Esophagus muscularis mucosa (tissue), 4 donors: ENCODE results near the gene CLIC1. TPM values are rescaled to one million over a fixed set of nuclear protein-coding genes. Genes with fewer than 3 reads are reported as not detected.

ENCODE experiments used
- DNase-seq: peaks from one replicate; pipeline ENCODE4 v3.0.0-alpha.2; 2017; ENCODE audit errors: extremely low spot score
- H3K27ac ChIP-seq, 4 donors: fragments of 200-600 bp; sonication (generic); replicated peaks in 1 of 4; 1 replicate in 3 of 4; 2 replicates in 1 of 4; pipeline ENCODE4 v1.5.1; 2016 to 2019; ENCODE audit warnings: mild to moderate bottlenecking in 1 of 4
- H3K27me3 ChIP-seq, 4 donors: fragments of 200-600 bp; sonication (generic); one replicate each; pipeline versions ENCODE4 v1.5.1 to v1.6.0; 2016 to 2019
- H3K36me3 ChIP-seq, 4 donors: fragments of 200-600 bp; sonication (generic); one replicate each; pipeline ENCODE4 v1.5.1; 2016 to 2019
- H3K4me1 ChIP-seq, 4 donors: fragments of 200-600 bp; sonication (generic); one replicate each; pipeline ENCODE4 v1.5.1; 2016 to 2019
- H3K4me3 ChIP-seq, 4 donors: fragments of 200-600 bp; sonication (generic); 1 replicate in 2 of 4; 2 replicates in 2 of 4; pipeline ENCODE4 v1.5.1; 2016 to 2019; ENCODE audit warnings: mild to moderate bottlenecking in 4 of 4, moderate library complexity in 1 of 4
- H3K9me3 ChIP-seq, 4 donors: fragments of 200-600 bp; sonication (generic); 1 replicate in 3 of 4; 2 replicates in 1 of 4; pipeline ENCODE4 v1.5.1; 2016 to 2019
- EP300 ChIP-seq: sonication (generic); formaldehyde crosslinking; IDR thresholded peaks from one replicate; pipeline ENCODE4 v1.6.1; 2017; ENCODE audit warnings: antibody characterized with exemption
- POLR2A ChIP-seq: fragments of 450-650 bp; IDR thresholded peaks from one replicate; pipeline ENCODE4 v1.6.1; 2017; ENCODE audit warnings: antibody characterized with exemption, moderate library complexity, mild to moderate bottlenecking, low read depth
- POLR2AphosphoS5 ChIP-seq, 2 donors: sonication (generic); formaldehyde crosslinking; IDR thresholded peaks; one replicate each; pipeline ENCODE4 v1.6.1; 2017; ENCODE audit warnings: antibody characterized with exemption in 2 of 2
- WGBS: methylation state at CpG from one replicate; pipeline ENCODE4 v1.1.5; 2018; 5-methylcytosine and 5-hydroxymethylcytosine counted together
- intact Hi-C: fragments of 100-400 bp; cut with DNase I; formaldehyde crosslinking; loops from one replicate; pipeline ENCODE4 v1.15.1; 2023
- total RNA-seq, 4 donors: library from RNA; depleted of rRNA; stranded (reverse); fragments of >200 nt; gene quantifications; one replicate each; pipeline versions ENCODE4 v1.1.0 to v1.2.1, GENCODE V29; 2016
- TF ChIP-seq, protein P1 (sequence below), 3 experiments: fragments of 200-600 bp in 2 of 3; fragments of 450-650 bp in 1 of 3; sonication (generic) in 2 of 3; IDR thresholded peaks; one replicate each; pipeline ENCODE4 v1.5.1; 2017 to 2019; ENCODE audit warnings: antibody characterized with exemption in 3 of 3, mild to moderate bottlenecking in 2 of 3, moderate library complexity in 1 of 3

The CLIC1 gene
- total RNA-seq, 4 donors from 2014 or later, result 208 to 379 (median 290) TPM

DNA sequence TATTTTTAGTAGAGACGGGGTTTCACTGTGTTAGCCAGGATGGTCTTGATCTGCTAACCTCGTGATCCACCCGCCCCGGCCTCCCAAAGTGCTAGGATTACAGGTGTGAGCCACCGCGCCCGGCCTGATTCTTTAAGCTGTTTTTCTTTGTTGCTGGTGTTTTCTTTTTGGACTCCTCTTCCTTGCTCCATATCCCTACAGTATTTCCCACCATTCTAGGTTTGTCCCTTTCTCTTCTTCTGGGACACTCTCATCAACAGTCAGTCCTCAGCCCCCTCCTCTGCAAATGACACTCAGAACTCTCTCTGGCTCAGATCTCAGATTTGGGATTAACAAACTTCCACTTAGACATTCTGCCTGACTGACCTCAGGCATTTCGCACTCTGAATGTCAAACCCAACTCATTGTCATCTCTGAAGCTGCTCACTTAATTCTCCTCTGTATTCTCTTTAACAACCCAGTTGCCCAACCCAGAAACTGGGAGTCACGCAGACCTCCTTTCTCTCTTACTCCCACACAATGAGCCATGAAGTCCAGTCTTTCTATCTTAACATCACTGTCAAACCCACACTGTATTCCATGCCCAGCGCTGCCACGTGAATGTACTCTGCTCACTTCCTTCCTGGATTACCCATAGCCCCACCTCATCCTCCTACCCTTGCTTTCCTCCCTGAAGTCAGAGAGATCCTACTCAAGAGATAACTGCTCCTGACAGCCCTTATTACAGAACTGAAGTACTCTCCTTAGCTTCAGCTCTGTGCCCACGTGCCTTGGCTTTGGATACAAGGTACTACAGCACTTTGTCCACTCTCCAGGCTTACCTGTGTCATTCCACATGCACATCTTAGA, 10.6 kb downstream of the CLIC1 start:
- Histone ChIP-seq H3K9me3 (no peaks in the 10 kb centered on the region), H3K4me3 (no peak overlapping the region), H3K27ac (peak overlapping the region in 1 of 4 donors; percentile 22), H3K36me3 (peaks cover 17 to 41% (median 30%) of the 10 kb centered on the region in 4 donors), H3K4me1 (peaks cover 12 to 33% (median 31%) of the 10 kb centered on the region in 4 donors), H3K27me3 (no peaks in the 10 kb centered on the region)
- intact Hi-C loops, result loop anchor here (5.0 kb wide), 1 partner anchor 42 kb away; no protein-coding TSS in a partner anchor
- no peak for DNase-seq
- TF ChIP-seq EP300, result no peak
- TF ChIP-seq, protein P1, sequence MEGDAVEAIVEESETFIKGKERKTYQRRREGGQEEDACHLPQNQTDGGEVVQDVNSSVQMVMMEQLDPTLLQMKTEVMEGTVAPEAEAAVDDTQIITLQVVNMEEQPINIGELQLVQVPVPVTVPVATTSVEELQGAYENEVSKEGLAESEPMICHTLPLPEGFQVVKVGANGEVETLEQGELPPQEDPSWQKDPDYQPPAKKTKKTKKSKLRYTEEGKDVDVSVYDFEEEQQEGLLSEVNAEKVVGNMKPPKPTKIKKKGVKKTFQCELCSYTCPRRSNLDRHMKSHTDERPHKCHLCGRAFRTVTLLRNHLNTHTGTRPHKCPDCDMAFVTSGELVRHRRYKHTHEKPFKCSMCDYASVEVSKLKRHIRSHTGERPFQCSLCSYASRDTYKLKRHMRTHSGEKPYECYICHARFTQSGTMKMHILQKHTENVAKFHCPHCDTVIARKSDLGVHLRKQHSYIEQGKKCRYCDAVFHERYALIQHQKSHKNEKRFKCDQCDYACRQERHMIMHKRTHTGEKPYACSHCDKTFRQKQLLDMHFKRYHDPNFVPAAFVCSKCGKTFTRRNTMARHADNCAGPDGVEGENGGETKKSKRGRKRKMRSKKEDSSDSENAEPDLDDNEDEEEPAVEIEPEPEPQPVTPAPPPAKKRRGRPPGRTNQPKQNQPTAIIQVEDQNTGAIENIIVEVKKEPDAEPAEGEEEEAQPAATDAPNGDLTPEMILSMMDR (IDR thresholded peaks at IDR 0.05), result no peak
- peak in 1 of 2 donors; percentile 4 for TF ChIP-seq POLR2AphosphoS5 (IDR thresholded peaks at IDR 0.05)
- WGBS, result 88% methylated on average over 12 of the region's 12 CpGs

DNA sequence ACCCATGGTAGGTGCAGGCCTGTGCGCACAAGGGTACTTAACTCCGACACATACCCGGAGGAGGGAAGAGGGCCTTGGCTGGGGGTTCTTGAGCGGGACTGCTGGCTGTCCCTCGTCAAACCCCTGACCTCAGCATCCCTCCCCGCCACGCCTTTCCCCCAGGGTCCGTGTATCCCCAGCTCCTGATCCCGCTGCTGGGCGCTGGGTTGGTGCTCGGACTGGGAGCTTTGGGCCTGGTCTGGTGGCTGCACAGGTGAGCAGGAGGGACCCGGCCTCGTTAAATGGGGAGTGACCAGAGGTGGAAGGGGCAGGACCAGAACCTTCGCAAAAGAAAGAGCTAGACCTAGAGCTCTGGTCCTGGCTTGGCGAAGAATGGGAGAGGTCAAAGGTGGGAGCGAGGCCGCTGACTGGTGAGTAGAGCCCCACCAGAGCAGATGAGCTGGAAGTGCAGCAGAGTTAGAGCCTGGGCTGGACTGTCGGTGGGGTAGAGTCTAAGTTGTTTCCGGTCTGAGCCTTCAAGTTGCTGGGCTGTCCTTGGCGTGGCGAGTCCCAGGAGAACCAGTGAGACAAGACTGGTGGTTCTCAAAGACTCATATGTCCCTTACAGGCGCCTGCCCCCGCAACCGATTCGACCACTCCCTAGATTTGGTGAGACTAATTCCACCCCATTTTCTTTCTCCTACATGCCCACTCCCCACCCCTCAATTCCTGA, 12.2 kb downstream of the CLIC1 start:
- Histone ChIP-seq H3K36me3 (peaks cover 17 to 39% (median 27%) of the 10 kb centered on the region in 4 donors), H3K4me3 (no peak overlapping the region), H3K9me3 (no peaks in the 10 kb centered on the region), H3K27ac (no peak overlapping the region), H3K27me3 (no peaks in the 10 kb centered on the region), H3K4me1 (peaks cover 12 to 26% (median 24%) of the 10 kb centered on the region in 4 donors)
- 89% methylated on average over 25 of the region's 25 CpGs for WGBS
- DNase-seq, result no peak
- intact Hi-C loops, result no loop called here
- TF ChIP-seq EP300 (no peak), POLR2AphosphoS5 (IDR thresholded peaks at IDR 0.05) (no peak), POLR2A (no peak)
- TF ChIP-seq, protein P1 (IDR thresholded peaks at IDR 0.05), result no peak

DNA sequence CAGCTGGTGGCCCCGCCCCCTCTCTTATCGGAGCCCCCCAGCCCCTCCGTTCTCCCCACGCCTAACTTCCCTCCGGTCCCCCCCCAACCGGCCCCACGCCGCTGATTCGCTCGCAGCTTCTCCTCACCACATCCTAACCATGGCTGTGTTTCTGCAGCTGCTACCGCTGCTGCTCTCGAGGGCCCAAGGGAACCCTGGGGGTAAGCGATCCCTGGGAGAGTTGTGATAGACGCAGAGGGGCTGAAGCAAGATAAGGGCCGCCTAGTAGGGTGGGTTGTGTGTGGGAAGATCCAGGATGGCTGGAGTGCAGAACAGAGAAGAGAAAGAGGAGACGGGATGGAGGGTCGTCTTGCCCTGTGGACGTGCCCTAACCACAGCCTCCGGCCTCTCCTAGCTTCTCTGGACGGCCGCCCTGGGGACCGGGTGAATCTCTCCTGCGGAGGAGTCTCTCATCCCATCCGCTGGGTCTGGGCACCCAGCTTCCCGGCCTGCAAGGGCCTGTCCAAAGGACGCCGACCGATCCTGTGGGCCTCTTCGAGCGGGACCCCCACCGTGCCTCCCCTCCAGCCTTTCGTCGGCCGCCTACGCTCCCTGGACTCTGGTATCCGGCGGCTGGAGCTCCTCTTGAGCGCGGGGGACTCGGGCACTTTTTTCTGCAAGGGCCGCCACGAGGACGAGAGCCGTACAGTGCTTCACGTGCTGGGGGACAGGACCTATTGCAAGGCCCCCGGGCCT, 12.9 kb downstream of the CLIC1 start, which contains the start of gene MPIG6B:
Gene MPIG6B, plus strand, starts transcription at position 129 of the 735 bp plus-strand sequence. Its CDS starts 11 bp downstream, at position 140.
- H3K4me1 ChIP-seq, result peaks cover 6 to 19% (median 17%) of the 10 kb centered on the region in 4 donors
- no peak within 1 kb of the TSS for H3K27ac ChIP-seq
- 78% methylated on average over 46 of the region's 46 CpGs for WGBS
- no peaks in the 10 kb centered on the region for H3K27me3 ChIP-seq
- peaks cover 17 to 39% (median 26%) of the 10 kb centered on the region in 4 donors for H3K36me3 ChIP-seq
- H3K9me3 ChIP-seq, result no peaks in the 10 kb centered on the region
- TF ChIP-seq POLR2AphosphoS5 (IDR thresholded peaks at IDR 0.05) (no peak), POLR2A (no peak), EP300 (no peak)
- TF ChIP-seq, protein P1 (IDR thresholded peaks at IDR 0.05), result no peak
- intact Hi-C loops, result no loop called here
- H3K4me3 ChIP-seq, result no peak within 1 kb of the TSS
- DNase-seq, result no peak

DNA sequence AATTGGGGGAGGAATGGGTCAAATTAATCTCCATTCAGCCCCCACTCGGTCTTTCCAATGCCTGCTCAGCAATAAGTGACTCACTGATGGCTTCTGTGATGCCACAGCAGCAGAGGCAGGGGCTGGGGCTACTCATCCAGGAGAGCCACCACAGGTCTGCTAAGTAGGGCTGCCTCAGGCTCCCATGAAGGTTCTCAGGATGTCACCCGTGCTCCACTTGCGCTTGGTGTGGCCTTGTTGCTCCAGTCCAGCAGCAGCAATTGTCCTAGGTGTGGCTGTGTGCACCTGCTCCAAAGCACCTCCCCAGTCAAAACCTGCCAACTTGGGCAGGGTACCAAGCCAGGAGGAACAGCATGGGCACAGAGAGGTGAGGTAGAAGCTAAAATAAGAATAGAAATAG, 14.2 kb downstream of the CLIC1 start:
- Histone ChIP-seq H3K9me3 (no peaks in the 10 kb centered on the region), H3K4me1 (peaks cover 0 to 7% (median 4%) of the 10 kb centered on the region in 4 donors), H3K27me3 (no peaks in the 10 kb centered on the region), H3K4me3 (no peak overlapping the region), H3K27ac (no peak overlapping the region), H3K36me3 (peaks cover 13 to 28% (median 14%) of the 10 kb centered on the region in 4 donors)
- intact Hi-C loops, result no loop called here
- DNase-seq, result no peak
- 100% methylated on average over 2 of the region's 3 CpGs for WGBS
- TF ChIP-seq POLR2AphosphoS5 (IDR thresholded peaks at IDR 0.05) (no peak), EP300 (no peak), POLR2A (no peak)
- TF ChIP-seq, protein P1 (IDR thresholded peaks at IDR 0.05), result no peak
